GM12892 (cell line): ENCODE measurements around the gene CYS1.

Source experiments
- POLR2A ChIP-seq: IDR thresholded peaks from 2 replicates; pipeline ENCODE4 v1.6.1; 2011; ENCODE audit warnings: low read depth, low read length, control low read depth
- POLR2AphosphoS5 ChIP-seq: IDR thresholded peaks from 2 replicates; pipeline ENCODE4 v1.6.1; 2011; ENCODE audit warnings: low read depth, low read length, control low read depth
- TAF1 ChIP-seq: IDR thresholded peaks from 2 replicates; pipeline ENCODE4 v1.6.1; 2011; ENCODE audit warnings: low read depth, mild to moderate bottlenecking, control low read depth, low read length, borderline replicate concordance

- TF ChIP-seq POLR2AphosphoS5 (peak; percentile 88), POLR2A (peak; percentile 93), TAF1 (no peak)
Observed at GRCh38 chr2:10120158-10120876, 40.1 kb upstream of the CYS1 start.
